ENCODE measurements around the gene YDJC. TPM values are rescaled to one million over a fixed set of nuclear protein-coding genes. Genes with fewer than 3 reads are reported as not detected.

The YDJC gene
- total and polyA plus RNA-seq, 8 donors, result 11.2 to 25.1 (median 14.4) TPM

DNA sequence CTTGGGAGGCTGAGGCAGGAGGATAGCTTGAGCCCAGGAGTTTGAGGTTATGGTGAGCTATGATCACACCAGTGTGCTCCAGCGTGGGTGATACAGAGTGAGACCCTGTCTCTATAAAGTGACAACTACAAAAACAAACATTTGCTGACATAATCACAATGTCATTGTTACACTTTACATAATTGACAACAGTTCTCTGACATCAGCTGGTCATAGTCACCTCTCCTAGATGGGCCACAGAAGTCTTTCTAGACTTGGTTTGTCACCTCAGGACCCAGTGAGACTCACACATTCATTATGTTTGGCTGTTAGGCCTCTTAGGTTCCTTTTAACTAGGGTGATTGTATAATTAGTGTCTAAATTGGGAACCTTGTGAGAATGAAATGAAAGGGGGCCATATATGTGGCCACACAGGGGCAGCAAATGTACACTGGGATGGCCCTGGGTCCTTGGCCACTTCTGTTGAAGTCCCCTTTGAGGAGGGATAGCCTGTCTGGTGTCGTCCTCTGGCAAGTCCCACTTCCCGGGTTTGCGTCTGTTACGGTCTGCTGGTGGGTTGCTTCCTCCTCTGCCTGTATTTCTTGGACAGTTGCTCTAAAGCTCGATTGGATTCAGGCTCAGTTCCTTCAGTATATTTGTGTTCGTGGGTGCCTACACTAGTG is 30.2 kb upstream of the YDJC start:
- no peaks in the 10 kb centered on the region for H3K27me3 ChIP-seq

DNA sequence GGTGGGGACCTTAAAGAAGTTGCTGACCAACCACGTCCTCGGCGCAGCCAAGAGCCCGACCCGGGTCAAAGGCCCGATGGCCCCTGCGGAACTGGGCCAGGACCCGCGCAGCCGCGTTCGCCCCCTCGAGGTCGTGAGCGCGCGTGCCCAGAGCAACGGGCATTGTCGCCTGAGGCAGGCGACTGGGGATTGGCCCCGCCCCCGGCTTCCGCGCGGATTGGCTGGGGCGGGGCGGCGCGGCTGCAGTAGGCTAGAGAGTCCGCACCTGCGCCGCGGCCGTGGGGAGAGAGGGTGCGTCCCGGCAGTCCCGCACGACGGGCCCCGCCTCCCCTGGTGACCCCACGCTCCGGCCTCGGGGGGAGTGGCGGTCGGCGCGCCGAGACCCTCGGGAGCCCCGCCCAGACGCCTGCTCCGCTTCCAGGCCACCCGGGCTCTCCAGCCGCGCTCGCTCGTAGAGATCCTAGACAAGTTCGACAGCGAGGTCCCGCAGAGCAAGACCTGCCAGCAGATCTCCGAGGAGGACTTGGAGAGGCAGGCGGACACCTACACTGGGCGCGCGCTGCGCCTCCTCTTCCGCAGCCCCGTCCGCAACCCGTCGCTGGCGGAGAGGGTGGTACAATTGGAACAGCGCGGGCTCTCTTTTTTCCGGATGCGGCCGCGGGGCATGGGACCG is 27.7 kb upstream of the YDJC start:
- peak; percentile 75 to 92 (median 85) for DNase-seq

More for the DNA sequence above, 30.2 kb upstream of the YDJC start:
- ATAC-seq, result no peak
- no peak overlapping the region for H3K4me3 ChIP-seq
- H3K27ac ChIP-seq, result no peak overlapping the region
- FAIRE-seq, result no peak
- no peaks in the 10 kb centered on the region for H3K36me3 ChIP-seq
- H3K9me3 ChIP-seq, result no peaks in the 10 kb centered on the region
- intact Hi-C loops (cut with DNase I), result no loop called here
- TF ChIP-seq, protein P1, sequence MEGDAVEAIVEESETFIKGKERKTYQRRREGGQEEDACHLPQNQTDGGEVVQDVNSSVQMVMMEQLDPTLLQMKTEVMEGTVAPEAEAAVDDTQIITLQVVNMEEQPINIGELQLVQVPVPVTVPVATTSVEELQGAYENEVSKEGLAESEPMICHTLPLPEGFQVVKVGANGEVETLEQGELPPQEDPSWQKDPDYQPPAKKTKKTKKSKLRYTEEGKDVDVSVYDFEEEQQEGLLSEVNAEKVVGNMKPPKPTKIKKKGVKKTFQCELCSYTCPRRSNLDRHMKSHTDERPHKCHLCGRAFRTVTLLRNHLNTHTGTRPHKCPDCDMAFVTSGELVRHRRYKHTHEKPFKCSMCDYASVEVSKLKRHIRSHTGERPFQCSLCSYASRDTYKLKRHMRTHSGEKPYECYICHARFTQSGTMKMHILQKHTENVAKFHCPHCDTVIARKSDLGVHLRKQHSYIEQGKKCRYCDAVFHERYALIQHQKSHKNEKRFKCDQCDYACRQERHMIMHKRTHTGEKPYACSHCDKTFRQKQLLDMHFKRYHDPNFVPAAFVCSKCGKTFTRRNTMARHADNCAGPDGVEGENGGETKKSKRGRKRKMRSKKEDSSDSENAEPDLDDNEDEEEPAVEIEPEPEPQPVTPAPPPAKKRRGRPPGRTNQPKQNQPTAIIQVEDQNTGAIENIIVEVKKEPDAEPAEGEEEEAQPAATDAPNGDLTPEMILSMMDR (IDR thresholded peaks at IDR 0.05), result no peak
- no peaks in the 10 kb centered on the region for H3K4me1 ChIP-seq
- WGBS, 2 donors, result 64 to 69% methylated on average over 7 of the region's 7 CpGs
- no peak for DNase-seq

DNA sequence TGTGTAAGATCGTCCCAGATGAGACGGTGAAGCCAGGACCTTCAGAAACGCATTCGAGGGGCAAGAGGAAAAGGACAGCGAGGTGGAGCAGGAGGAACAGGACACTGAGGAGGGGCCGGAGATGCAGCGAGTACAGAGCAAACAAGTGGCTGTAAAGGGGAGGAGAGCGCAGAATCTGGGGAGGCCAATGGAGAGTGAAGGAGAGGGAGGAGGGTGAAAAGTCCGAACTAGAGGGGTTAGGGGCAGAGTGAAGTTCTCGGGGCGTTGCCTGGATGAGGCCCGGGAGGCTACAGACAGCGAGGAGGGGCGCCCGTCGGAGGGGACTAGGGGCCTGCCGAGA is 27.2 kb upstream of the YDJC start:
- intact Hi-C loops (cut with DNase I), result no loop called here
- H3K9me3 ChIP-seq, result no peaks in the 10 kb centered on the region
- 24 to 28% methylated on average over 17 of the region's 17 CpGs for WGBS, 2 donors
- ATAC-seq (peak in 2 of 4 donors; percentile 2 to 6), DNase-seq (no peak), FAIRE-seq (no peak)
- H3K4me3 ChIP-seq, result peak overlapping the region in 3 of 4 donors; percentile 40 to 82 (median 55)
- TF ChIP-seq, protein P1 (IDR thresholded peaks at IDR 0.05), result no peak
- H3K4me1 ChIP-seq, result no peaks in the 10 kb centered on the region
- no peaks in the 10 kb centered on the region for H3K36me3 ChIP-seq
- no peaks in the 10 kb centered on the region for H3K27me3 ChIP-seq
- no peak overlapping the region for H3K27ac ChIP-seq

More for the DNA sequence above, 27.7 kb upstream of the YDJC start:
- Histone ChIP-seq H3K36me3 (no peaks in the 10 kb centered on the region), H3K27me3 (no peaks in the 10 kb centered on the region), H3K4me3 (peak overlapping the region; percentile 40 to 82 (median 54)), H3K27ac (no peak overlapping the region), H3K4me1 (no peaks in the 10 kb centered on the region), H3K9me3 (no peaks in the 10 kb centered on the region)
- peak; percentile 93 to 96 (median 94) for ATAC-seq
- FAIRE-seq, result no peak
- TF ChIP-seq, protein P1 (IDR thresholded peaks at IDR 0.05), result peak in 1 of 4 donors; percentile 19
- 0 to 1% methylated on average over 58 to 79 of the region's 79 CpGs for WGBS, 2 donors
- intact Hi-C loops (cut with DNase I), result no loop called here

DNA sequence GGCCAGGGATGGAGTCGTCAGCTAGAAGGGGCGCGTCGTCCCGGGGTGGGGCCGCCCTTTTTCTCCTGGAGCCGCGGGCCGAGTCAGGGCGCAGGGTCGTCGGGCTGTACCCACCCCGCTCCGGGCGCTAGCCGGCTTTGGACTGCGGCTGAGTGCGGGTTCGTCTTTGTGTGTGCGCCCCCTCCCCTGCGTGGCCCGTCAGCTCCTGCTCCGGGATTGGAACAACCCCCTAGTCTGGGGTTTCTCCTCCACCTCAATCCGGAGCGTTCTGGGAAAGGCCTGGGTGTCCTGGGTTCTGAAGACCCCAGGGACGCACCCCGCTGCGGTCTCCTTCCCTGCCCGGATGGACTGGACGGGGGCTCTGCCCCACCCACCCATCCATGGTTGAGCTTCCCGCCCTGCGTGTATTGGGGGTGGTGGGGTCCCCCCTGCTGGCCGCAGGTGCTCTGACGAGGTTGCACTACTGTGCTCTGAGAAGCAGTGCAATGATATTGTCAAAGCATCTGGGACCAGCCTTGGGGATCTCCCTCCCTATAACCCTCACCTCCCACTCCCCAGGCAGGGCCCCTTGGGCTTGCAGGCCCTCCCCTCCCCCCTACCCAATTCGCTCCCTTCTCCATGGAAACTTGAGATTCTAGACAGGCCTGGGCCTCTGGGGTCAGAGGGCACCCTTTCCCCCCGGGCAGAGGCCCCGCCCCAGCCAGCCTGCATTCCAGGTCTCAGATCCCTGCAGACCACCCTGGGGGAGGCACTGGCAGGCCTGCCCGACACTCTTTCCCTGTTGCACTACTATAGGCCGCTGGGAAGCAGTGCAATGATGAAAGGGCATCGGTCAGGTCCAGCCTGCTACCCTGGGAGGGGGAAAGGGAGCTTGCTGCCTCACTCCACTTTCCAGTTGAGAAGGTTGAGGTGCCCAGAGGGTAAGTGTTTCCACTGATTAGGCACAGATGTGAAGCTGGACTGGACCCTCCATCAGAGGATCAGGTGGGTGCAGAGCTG is 23.0 kb upstream of the YDJC start:
- H3K27me3 ChIP-seq, result no peaks in the 10 kb centered on the region
- TF ChIP-seq, protein P1 (IDR thresholded peaks at IDR 0.05), result no peak
- ATAC-seq, result no peak
- H3K27ac ChIP-seq, result no peak overlapping the region
- H3K4me1 ChIP-seq, result no peaks in the 10 kb centered on the region
- H3K36me3 ChIP-seq, result no peaks in the 10 kb centered on the region
- FAIRE-seq, result no peak
- WGBS, 2 donors, result 65 to 71% methylated on average over 40 of the region's 40 CpGs
- DNase-seq, result no peak
- H3K4me3 ChIP-seq, result peak overlapping the region in 2 of 4 donors; percentile 22 to 50
- intact Hi-C loops (cut with DNase I), result no loop called here
- H3K9me3 ChIP-seq, result no peaks in the 10 kb centered on the region
